Psoas muscle (tissue), 8 donors: Measurements from ENCODE around the gene HGF. TPM values are rescaled to one million over a fixed set of nuclear protein-coding genes. Genes with fewer than 3 reads are reported as not detected.

Source experiments
- ATAC-seq, 4 donors: fragments of 200-7000 bp; cut with Tn5 transposase; one replicate each; pipeline ENCODE4 v1.9.1; 2020; ENCODE audit warnings: moderate library complexity in 3 of 4, mild to moderate bottlenecking in 2 of 4
- DNase-seq, 2 donors: peaks; one replicate each; pipeline ENCODE4 v3.0.0-alpha.2; 2020
- H3K27ac ChIP-seq: fragments of 200-600 bp; one replicate; pipeline ENCODE4 v1.8.0; 2022
- H3K27me3 ChIP-seq, 3 donors: fragments of 200-600 bp in 1 of 3; one replicate each; pipeline versions ENCODE4 v1.6.1 to v1.8.0; 2013 to 2022; ENCODE audit warnings: low read length in 2 of 3, mild to moderate bottlenecking in 2 of 3, moderate library complexity in 1 of 3; ENCODE audit not compliant: insufficient read depth in 3 of 3
- H3K36me3 ChIP-seq, 2 donors: fragments of 200-600 bp in 1 of 2; one replicate each; pipeline versions ENCODE4 v1.6.1 to v1.8.0; 2013 to 2022; ENCODE audit warnings: low read depth in 1 of 2, mild to moderate bottlenecking in 1 of 2, moderate library complexity in 1 of 2; ENCODE audit not compliant: insufficient read depth in 1 of 2
- H3K4me1 ChIP-seq: fragments of 200-600 bp; one replicate; pipeline ENCODE4 v1.8.0; 2022
- H3K4me3 ChIP-seq: fragments of 200-600 bp; one replicate; pipeline ENCODE4 v1.8.0; 2022; ENCODE audit warnings: mild to moderate bottlenecking
- H3K9me3 ChIP-seq: fragments of 200-600 bp; one replicate; pipeline ENCODE4 v1.8.0; 2022
- WGBS, 3 donors: extraction: QIAGEN DNeasy Blood & Tissue Kit; methylation state at CpG; one replicate each; pipeline versions ENCODE4 v1.1.6 to v1.1.7; 2013; 5-methylcytosine and 5-hydroxymethylcytosine counted together
- intact Hi-C, 2 donors: fragments of 100-400 bp; cut with DNase I; formaldehyde crosslinking; loops; one replicate each; pipeline versions ENCODE4 v1.11.0 to v1.14.2; 2022
- polyA plus RNA-seq, 3 donors: library from polyadenylated mRNA; stranded (reverse); fragments of 200-250 nt; gene quantifications; one replicate each; pipeline ENCODE4 v1.2.3, GENCODE V29; 2013
- total RNA-seq, 4 donors: library from RNA; stranded (reverse); fragmentation: NEBNext Ultra II Directional in 2 of 4; extraction: Animal tissue kit (Norgen Biotek cat#: 25700) in 2 of 4; gene quantifications; one replicate each; pipeline versions ENCODE4 v1.2.1 to v1.2.4, GENCODE V29; 2021 to 2023
- TF ChIP-seq, protein P1 (sequence below): fragments of 200-600 bp; IDR thresholded peaks from one replicate; pipeline ENCODE4 v1.8.0; 2022; ENCODE audit warnings: antibody characterized with exemption
- donor health status: healthy with polysubstance abuse.
- donor health status: DM: no; HTN: no; CAD: no; lungs with moderate emphysema.
- donor health status: Bipolar disorder and iron deficiency.
- donor health status: healthy.
- donor health status: DM: yes; HTN: yes; CAD: no.
- donor health status: DM: no; HTN: no; CAD: no.
- donor health status: DM: no; HTN: no; CAD: no.
- donor health status: DM: yes; HTN: yes; CAD: no.

The HGF gene
- total and polyA plus RNA-seq, 7 donors = 0.25 to 3.7 (median 0.78) TPM

DNA sequence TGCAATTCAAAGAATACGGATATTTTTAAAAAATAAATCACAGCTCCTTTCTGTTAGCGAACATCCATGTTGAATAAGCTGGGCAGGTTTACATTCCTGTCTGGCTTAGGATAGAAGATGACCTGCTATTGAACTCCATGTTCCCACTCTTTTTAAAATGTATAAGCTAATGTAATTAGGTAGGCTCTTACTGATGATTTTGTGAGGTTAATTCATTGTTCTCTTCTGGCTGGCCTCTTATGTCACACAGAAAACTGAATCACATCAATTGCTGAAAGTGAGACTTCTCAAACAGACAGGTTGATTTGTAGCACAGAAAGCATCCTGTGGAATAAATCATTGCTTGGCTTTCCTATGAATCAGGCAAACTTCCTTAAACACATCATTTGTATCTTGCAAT lies 24.2 kb downstream of the HGF start:
- Histone ChIP-seq H3K27me3 (no peaks in the 10 kb centered on the region), H3K4me1 (no peaks in the 10 kb centered on the region), H3K36me3 (no peaks in the 10 kb centered on the region), H3K4me3 (no peak overlapping the region), H3K9me3 (no peaks in the 10 kb centered on the region), H3K27ac (no peak overlapping the region)
- 86 to 93% (median 89%) methylated on average over 2 of the region's 2 CpGs for WGBS, 3 donors
- ATAC-seq = no peak
- intact Hi-C loops = no loop called here
- TF ChIP-seq, protein P1, sequence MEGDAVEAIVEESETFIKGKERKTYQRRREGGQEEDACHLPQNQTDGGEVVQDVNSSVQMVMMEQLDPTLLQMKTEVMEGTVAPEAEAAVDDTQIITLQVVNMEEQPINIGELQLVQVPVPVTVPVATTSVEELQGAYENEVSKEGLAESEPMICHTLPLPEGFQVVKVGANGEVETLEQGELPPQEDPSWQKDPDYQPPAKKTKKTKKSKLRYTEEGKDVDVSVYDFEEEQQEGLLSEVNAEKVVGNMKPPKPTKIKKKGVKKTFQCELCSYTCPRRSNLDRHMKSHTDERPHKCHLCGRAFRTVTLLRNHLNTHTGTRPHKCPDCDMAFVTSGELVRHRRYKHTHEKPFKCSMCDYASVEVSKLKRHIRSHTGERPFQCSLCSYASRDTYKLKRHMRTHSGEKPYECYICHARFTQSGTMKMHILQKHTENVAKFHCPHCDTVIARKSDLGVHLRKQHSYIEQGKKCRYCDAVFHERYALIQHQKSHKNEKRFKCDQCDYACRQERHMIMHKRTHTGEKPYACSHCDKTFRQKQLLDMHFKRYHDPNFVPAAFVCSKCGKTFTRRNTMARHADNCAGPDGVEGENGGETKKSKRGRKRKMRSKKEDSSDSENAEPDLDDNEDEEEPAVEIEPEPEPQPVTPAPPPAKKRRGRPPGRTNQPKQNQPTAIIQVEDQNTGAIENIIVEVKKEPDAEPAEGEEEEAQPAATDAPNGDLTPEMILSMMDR = no peak
- no peak for DNase-seq

DNA sequence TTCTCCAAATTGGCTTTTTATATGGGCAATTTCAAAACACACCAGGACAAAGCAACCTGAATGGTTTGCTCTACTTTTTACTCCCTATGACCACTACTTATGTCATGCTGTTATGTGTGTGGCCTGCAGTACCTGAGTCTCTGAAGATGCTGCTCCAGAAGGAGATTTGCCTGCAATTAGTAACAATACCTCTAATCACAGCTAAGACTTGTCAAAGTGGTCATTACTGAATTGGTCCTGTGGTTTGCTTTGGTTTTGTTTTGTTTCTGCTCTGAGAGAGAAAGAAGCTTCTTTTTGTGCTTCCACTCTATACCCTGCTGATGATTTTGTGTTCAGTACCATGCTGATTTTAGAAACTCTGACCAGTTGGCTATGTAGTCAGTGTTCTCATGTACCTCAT lies 25.5 kb downstream of the HGF start:
- Histone ChIP-seq H3K27ac (no peak overlapping the region), H3K9me3 (no peaks in the 10 kb centered on the region), H3K27me3 (no peaks in the 10 kb centered on the region), H3K4me1 (no peaks in the 10 kb centered on the region), H3K36me3 (no peaks in the 10 kb centered on the region), H3K4me3 (no peak overlapping the region)
- ATAC-seq = no peak
- intact Hi-C loops = no loop called here
- TF ChIP-seq, protein P1 = no peak
- no peak for DNase-seq

DNA sequence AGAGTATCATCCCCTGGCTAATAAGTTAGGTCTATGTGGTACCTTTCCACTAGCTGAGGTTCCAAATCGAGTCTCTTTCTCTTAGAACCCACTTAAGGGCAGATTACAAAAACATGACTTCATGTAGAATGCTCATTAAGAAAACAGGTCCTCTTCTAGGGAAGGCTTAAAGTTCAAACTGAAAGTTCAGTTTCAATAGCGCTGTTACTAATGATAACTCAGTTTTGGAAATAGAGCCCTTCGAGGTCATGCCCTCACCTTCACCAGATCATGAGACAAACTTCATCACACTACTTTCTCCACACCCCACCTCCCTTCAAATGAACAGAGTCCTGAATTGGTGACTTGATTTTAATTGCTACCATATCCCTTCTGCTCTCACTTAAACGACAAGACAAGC lies 26.2 kb downstream of the HGF start:
- ATAC-seq = no peak
- Histone ChIP-seq H3K9me3 (no peaks in the 10 kb centered on the region), H3K27ac (no peak overlapping the region), H3K4me3 (no peak overlapping the region), H3K4me1 (no peaks in the 10 kb centered on the region), H3K36me3 (no peaks in the 10 kb centered on the region), H3K27me3 (no peaks in the 10 kb centered on the region)
- DNase-seq = no peak
- intact Hi-C loops = no loop called here
- TF ChIP-seq, protein P1 = no peak
- WGBS, 3 donors = 63 to 67% (median 67%) methylated on average over 4 of the region's 4 CpGs

DNA sequence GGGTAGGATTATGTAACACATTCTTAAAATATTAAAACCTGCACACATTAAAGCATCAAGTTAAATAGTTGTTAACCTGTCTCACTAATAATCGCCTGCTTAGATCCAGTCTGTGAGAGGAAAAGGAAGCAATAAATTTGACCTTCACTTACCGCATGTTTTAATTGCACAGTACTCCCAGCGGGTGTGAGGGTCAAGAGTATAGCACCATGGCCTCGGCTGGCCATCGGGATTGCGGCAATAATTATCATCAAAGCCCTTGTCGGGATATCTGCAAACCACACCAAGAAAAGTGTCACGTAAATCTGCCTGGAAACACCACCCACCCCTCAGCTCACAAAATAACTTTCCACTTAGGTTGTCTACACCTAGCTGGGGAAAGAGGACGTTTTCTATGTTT lies 26.6 kb downstream of the HGF start:
- 33 to 37% (median 36%) methylated on average over 9 of the region's 9 CpGs for WGBS, 3 donors
- DNase-seq = no peak
- Histone ChIP-seq H3K4me1 (no peaks in the 10 kb centered on the region), H3K9me3 (no peaks in the 10 kb centered on the region), H3K4me3 (no peak overlapping the region), H3K27ac (no peak overlapping the region), H3K36me3 (no peaks in the 10 kb centered on the region), H3K27me3 (no peaks in the 10 kb centered on the region)
- intact Hi-C loops = no loop called here
- TF ChIP-seq, protein P1 = no peak
- no peak for ATAC-seq

DNA sequence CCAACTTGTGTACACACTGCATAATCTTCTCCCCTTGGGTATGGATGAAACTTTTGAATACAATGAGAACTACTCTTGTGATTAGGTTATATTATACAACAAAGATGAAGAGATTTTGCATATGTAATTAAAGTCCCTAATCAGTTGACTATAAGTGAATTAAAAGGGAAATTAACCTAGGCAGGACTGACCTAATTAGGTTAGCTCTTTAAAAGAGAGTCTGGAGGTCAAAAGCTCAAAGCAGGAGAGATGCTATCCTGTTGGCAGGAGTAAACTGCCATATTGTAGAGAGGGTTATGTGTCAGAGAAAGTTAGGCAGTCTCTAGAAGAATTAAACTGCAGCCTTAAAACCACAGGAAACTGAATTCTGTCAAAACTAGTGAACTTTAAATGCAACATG lies 29.4 kb downstream of the HGF start:
- no peak overlapping the region for H3K4me3 ChIP-seq
- no peaks in the 10 kb centered on the region for H3K9me3 ChIP-seq
- intact Hi-C loops = no loop called here
- DNase-seq = no peak
- no peak for ATAC-seq
- TF ChIP-seq, protein P1 = no peak
- H3K4me1 ChIP-seq = no peaks in the 10 kb centered on the region
- no peaks in the 10 kb centered on the region for H3K27me3 ChIP-seq
- no peak overlapping the region for H3K27ac ChIP-seq
- H3K36me3 ChIP-seq = no peaks in the 10 kb centered on the region
